ENCODE results near the gene TEPSIN. TPM values are rescaled to one million over a fixed set of nuclear protein-coding genes. Genes with fewer than 3 reads are reported as not detected.
A peak's percentile ranks its signal among the peaks of the same experiment; 100 is the strongest.

Gene TEPSIN
- total and polyA plus RNA-seq, 2 of the 13 experiments (the other 11 are each of a cell fraction or from before 2014, with no cell fraction given): 16.1 to 18.8 TPM

DNA sequence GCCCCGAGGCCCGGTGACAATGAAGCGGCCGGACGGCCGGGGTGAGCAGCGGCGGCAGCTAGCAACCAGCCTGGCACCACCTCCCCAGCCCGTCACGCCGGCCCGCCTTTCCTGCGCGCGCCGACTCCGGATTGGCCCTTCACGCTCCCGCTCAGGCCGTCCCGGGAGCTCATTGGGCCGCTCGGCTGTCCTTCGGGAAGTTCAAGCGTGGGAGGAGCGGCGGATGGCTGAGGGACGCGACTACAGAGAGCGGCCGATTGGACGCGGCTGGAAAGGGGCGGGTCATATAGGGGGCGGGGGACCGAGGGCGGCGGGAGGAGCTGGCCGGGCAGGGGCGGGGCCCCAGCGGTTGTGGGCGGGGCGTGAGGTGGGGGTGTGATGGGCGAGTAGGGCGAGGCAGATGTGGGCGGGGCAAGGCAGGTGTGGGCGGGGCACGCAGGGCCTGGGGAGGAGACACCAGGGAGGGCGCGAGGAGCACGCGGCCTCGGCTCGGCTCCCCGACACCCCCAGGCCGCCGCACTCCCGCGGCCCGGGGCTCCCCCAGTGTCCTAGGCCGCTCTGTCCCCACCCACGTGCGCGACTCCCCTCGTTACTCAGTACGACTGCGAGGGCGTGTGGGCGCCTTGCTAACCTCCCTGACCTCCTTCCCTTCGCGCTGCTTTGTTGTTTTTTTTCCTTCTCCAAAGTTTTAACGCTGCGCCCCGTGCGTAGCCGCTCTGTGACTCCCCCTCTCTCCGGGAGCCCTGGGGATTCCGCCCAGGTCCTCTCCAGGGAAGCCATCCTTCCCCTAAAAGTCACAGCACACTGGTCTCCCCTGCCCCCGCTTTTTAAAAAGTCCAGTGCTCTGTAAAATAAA, 15.7 kb downstream of the TEPSIN start, which contains the start of gene CEP131 (continued):
- TF ChIP-seq, protein P1, sequence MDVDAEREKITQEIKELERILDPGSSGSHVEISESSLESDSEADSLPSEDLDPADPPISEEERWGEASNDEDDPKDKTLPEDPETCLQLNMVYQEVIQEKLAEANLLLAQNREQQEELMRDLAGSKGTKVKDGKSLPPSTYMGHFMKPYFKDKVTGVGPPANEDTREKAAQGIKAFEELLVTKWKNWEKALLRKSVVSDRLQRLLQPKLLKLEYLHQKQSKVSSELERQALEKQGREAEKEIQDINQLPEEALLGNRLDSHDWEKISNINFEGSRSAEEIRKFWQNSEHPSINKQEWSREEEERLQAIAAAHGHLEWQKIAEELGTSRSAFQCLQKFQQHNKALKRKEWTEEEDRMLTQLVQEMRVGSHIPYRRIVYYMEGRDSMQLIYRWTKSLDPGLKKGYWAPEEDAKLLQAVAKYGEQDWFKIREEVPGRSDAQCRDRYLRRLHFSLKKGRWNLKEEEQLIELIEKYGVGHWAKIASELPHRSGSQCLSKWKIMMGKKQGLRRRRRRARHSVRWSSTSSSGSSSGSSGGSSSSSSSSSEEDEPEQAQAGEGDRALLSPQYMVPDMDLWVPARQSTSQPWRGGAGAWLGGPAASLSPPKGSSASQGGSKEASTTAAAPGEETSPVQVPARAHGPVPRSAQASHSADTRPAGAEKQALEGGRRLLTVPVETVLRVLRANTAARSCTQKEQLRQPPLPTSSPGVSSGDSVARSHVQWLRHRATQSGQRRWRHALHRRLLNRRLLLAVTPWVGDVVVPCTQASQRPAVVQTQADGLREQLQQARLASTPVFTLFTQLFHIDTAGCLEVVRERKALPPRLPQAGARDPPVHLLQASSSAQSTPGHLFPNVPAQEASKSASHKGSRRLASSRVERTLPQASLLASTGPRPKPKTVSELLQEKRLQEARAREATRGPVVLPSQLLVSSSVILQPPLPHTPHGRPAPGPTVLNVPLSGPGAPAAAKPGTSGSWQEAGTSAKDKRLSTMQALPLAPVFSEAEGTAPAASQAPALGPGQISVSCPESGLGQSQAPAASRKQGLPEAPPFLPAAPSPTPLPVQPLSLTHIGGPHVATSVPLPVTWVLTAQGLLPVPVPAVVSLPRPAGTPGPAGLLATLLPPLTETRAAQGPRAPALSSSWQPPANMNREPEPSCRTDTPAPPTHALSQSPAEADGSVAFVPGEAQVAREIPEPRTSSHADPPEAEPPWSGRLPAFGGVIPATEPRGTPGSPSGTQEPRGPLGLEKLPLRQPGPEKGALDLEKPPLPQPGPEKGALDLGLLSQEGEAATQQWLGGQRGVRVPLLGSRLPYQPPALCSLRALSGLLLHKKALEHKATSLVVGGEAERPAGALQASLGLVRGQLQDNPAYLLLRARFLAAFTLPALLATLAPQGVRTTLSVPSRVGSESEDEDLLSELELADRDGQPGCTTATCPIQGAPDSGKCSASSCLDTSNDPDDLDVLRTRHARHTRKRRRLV (CRISPR knock-in tag; IDR thresholded peaks at IDR 0.05): peak; percentile 87; the same call in 1 of the 2 replicates
- peak; percentile 57; the same call in 1 of the 2 replicates for TF ChIP-seq NFKBIZ (CRISPR knock-in tag; IDR thresholded peaks at IDR 0.05)
- TF ChIP-seq ZNF207 (IDR thresholded peaks at IDR 0.05; ENCODE audit: borderline replicate concordance): no peak
- peak; percentile 92 for TF ChIP-seq NAIF1 (CRISPR knock-in tag; IDR thresholded peaks at IDR 0.05; ENCODE audit: borderline replicate concordance)
- TF ChIP-seq MEF2D (CRISPR knock-in tag; IDR thresholded peaks at IDR 0.05): no peak; the same call in 1 of the 2 replicates
- no peak for TF ChIP-seq FOSL1 (CRISPR knock-in tag; IDR thresholded peaks at IDR 0.05; ENCODE audit: borderline replicate concordance)
- no peak for TF ChIP-seq TRIM24 (CRISPR knock-in tag; IDR thresholded peaks at IDR 0.05)
- no peak for TF ChIP-seq SETDB1 (CRISPR knock-in tag; IDR thresholded peaks at IDR 0.05; ENCODE audit: borderline replicate concordance)
- TF ChIP-seq, protein P2, sequence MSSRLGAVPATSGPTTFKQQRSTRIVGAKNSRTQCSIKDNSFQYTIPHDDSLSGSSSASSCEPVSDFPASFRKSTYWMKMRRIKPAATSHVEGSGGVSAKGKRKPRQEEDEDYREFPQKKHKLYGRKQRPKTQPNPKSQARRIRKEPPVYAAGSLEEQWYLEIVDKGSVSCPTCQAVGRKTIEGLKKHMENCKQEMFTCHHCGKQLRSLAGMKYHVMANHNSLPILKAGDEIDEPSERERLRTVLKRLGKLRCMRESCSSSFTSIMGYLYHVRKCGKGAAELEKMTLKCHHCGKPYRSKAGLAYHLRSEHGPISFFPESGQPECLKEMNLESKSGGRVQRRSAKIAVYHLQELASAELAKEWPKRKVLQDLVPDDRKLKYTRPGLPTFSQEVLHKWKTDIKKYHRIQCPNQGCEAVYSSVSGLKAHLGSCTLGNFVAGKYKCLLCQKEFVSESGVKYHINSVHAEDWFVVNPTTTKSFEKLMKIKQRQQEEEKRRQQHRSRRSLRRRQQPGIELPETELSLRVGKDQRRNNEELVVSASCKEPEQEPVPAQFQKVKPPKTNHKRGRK (CRISPR knock-in tag; IDR thresholded peaks at IDR 0.05): no peak
- TF ChIP-seq, protein P3, sequence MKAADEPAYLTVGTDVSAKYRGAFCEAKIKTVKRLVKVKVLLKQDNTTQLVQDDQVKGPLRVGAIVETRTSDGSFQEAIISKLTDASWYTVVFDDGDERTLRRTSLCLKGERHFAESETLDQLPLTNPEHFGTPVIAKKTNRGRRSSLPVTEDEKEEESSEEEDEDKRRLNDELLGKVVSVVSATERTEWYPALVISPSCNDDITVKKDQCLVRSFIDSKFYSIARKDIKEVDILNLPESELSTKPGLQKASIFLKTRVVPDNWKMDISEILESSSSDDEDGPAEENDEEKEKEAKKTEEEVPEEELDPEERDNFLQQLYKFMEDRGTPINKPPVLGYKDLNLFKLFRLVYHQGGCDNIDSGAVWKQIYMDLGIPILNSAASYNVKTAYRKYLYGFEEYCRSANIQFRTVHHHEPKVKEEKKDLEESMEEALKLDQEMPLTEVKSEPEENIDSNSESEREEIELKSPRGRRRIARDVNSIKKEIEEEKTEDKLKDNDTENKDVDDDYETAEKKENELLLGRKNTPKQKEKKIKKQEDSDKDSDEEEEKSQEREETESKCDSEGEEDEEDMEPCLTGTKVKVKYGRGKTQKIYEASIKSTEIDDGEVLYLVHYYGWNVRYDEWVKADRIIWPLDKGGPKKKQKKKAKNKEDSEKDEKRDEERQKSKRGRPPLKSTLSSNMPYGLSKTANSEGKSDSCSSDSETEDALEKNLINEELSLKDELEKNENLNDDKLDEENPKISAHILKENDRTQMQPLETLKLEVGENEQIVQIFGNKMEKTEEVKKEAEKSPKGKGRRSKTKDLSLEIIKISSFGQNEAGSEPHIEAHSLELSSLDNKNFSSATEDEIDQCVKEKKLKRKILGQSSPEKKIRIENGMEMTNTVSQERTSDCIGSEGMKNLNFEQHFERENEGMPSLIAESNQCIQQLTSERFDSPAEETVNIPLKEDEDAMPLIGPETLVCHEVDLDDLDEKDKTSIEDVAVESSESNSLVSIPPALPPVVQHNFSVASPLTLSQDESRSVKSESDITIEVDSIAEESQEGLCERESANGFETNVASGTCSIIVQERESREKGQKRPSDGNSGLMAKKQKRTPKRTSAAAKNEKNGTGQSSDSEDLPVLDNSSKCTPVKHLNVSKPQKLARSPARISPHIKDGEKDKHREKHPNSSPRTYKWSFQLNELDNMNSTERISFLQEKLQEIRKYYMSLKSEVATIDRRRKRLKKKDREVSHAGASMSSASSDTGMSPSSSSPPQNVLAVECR (CRISPR knock-in tag; IDR thresholded peaks at IDR 0.05; ENCODE audit: borderline replicate concordance): peak; percentile 80; the same call in 1 of the 2 replicates
- no peak for TF ChIP-seq GTF2F1 (IDR thresholded peaks at IDR 0.05; ENCODE audit: low read length)
- no peak for TF ChIP-seq ZNF180 (CRISPR knock-in tag; IDR thresholded peaks at IDR 0.05; ENCODE audit: borderline replicate concordance, low read depth)
- TF ChIP-seq ZNF83 (CRISPR knock-in tag; IDR thresholded peaks at IDR 0.05; ENCODE audit: borderline replicate concordance): no peak; the same call in 1 of the 2 replicates
- TF ChIP-seq ZNF883 (CRISPR knock-in tag; IDR thresholded peaks at IDR 0.05; ENCODE audit: not compliant biosample characterization): peak; percentile 19
- no peak for TF ChIP-seq ZNF839 (CRISPR knock-in tag; IDR thresholded peaks at IDR 0.05; ENCODE audit: borderline replicate concordance)
- no peak for TF ChIP-seq ZNF652 (CRISPR knock-in tag; IDR thresholded peaks at IDR 0.05; ENCODE audit: borderline replicate concordance, low read depth)
- TF ChIP-seq ZNF124 (CRISPR knock-in tag; IDR thresholded peaks at IDR 0.05): no peak
